ENCODE measurements around the gene SMC5.
"Not testable (repeated sequence)": the region's sequence is repeated elsewhere in the genome, so short reads cannot be mapped to it uniquely, and the experiment has no call there.

SMC5 gene

DNA sequence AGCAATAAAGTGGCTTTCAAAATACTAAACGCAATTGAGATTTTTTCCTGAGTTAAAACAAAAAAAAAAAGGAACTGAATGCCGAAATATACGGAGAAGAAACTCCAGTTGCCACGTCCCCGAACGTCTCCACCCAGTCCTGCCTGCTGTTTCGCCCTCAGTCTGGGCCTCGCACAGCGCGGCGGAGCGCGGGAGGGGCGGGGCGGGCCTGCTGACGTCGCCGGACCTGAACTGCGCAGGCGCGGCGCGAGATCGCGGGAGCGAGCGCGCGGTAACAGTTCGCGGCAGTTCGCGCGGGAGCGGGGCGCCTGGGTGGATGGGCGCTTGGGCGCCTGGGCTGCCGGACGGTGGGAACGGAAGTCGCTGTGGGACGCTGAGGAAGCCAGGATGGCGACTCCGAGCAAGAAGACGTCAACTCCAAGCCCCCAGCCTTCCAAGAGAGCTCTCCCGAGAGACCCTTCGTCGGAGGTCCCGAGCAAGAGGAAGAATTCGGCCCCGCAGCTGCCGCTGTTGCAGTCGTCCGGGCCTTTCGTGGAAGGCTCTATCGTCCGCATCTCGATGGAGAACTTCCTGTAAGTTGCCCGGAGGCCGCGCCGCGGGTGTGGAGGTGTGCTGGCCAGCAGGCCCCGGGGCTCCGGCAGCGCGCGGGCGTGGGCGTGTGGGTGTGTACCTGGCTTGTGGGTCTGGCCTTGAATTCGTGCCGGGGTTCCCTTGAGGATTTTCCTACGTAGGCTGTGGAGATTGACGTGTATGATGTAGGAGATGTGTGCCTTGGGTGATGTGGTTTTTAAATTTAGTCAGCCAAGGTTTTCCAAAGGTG, at the start of gene SMC5:
Gene SMC5, plus strand, starts transcription at position 287 of the 820 bp plus-strand sequence. Its CDS starts 101 bp downstream, at position 388.
- in situ Hi-C loops (cut with HindIII; ENCODE audit: low sequenced_read_pairs) = no loop called here

DNA sequence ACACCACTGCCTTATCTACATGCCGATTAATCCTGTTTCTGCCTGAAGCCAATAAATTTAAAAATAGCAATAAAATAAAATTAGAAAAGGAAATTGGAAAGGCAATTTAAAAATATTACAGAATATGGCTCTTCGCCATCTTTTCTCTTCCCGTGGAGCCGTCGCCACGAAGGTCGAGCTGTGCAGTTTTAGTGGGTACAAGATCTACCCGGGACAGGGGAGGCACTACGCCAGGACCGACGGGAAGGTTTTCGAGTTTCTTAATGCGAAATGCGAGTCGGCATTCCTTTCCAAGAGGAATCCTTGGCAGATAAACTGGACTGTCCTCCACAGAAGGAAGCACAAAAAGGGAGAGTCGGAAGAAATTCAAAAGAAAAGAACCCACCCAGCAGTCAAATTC, 41.7 kb upstream of the SMC5 start:
- in situ Hi-C loops (cut with HindIII; ENCODE audit: low sequenced_read_pairs) = no loop called here

DNA sequence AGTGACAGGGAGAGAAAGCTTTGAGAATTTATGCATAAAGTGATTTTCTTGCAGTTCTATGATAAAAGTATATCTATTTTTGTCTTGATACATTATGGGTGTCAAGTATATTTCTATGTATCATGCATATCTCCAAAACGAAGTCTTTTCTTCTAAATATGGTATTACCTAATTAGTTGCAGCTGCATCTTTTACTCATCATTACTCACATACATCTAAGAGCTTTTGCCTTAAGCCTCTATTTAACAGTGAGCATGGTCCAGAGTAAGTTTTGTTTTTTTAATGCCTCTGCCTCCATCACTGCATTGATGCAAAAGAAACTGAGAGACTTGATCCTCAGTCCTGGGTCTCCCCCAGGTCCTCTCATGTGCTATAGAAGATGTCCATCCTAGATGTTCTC, 40.0 kb upstream of the SMC5 start:
- in situ Hi-C loops (cut with HindIII; ENCODE audit: low sequenced_read_pairs) = no loop called here

DNA sequence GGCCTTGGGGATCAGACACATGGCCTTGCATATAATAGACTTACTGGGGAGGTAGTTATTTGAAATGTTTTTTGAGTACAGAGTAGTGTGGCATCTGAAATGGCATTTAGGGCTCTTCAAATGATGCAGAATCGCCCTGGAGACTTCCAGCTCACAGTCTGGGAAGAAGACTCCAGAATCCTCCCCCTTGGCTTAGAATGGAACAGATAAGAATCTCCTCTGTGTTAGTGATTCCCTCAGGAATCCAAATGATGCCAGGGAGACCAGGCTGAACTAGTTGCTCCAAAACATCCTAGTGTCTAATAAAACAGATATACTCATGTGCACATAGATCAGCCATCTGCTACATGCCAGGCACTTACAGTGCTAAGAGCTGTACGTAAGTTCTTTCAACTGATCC, 38.6 kb upstream of the SMC5 start:
- in situ Hi-C loops (cut with HindIII; ENCODE audit: low sequenced_read_pairs) = no loop called here

DNA sequence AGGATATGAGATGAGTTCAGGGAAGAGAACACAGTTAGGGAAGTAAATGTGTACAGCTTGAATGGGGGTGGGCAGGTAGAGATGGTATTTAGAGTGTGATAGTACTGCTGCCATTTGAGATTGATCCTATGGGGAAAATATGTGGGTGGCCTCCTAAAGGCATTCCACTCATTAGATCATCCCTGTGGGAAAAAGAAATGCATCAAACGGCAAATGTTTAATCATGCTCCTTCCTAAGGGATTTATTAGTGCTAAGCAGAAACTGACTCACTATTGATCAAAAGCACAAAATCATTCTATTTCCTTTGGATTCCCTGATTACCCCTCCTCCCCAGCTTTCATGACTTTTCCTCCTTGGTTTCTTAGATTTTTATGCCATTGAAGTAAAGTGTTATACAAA, 36.4 kb upstream of the SMC5 start:
- in situ Hi-C loops (cut with HindIII; ENCODE audit: low sequenced_read_pairs) = no loop called here

DNA sequence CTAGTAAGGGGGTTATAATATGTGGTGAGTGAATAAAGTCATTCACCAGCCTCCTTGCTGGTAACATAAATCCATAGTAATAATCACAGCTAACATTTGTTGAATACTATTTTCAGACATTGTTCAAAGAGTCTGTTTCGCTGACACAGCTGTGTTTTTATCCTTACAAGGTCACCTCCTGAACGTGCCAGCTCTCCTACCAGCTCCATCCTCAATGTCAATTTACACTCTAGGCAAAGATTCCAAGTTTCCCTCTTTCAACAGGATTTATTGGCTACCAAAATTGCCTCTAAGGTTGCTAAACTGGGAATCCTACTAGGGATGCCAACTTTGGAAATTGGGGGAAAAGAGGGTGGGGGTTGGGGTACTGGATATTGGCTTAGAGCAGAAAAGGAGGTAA, 30.7 kb upstream of the SMC5 start:
- in situ Hi-C loops (cut with HindIII; ENCODE audit: low sequenced_read_pairs) = no loop called here

DNA sequence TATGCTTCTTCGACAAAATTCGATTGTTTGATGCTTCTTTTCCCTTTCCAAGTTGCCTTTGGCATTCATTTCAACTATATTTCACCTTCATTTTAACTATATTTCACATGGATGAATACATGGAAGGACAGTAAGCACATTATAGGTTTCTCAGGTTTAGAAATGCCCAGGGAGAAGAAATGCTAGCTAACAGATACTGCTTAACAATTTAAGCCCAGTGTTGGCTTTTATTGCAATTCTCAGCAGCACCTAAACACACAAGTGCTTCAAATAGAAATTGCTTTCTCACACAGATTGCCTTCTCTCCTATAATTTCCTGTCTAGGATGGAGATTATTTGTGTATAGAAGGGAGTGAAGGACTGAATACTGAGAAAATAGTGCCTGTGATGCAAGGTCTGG, 30.2 kb upstream of the SMC5 start:
- in situ Hi-C loops (cut with HindIII; ENCODE audit: low sequenced_read_pairs) = no loop called here

DNA sequence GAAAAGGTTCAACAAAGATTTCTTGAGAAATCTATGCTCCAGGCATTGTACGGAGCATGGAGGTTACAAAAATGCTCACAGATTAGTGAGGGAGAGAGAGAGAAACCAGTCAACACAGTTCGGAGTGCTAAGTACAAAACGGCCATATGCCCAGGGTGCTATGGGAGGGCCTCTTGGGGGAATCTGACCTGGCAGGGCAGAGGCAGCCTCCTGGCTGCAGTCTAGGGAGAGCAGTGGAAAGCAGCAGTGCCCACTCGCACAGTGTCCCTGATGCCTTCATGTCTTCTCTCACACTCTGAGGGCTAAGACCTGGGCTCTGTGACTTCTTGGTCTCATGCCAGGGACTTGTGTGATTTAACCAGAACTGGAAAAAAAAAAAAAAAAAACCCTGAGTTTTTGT, 29.8 kb upstream of the SMC5 start:
- in situ Hi-C loops (cut with HindIII; ENCODE audit: low sequenced_read_pairs) = no loop called here

DNA sequence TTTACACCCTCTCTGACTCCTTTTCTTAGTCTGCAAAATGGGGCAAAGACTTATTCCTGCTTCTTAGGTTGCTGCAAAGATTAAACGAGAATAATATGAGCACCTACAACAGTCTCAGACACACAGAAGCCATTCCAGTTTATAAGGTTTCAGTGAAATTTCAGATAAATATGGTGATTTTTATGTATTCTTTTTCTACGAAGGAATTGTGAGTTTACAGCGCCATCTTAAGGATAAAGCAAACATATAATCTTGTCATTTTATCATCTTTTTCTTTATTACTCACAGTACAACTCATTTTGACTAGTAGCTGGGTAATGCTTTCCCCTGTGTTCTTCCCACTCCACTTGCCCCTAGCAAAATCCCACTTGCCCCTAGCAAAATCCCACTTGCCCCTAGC, 29.2 kb upstream of the SMC5 start:
- in situ Hi-C loops (cut with HindIII; ENCODE audit: low sequenced_read_pairs) = no loop called here

DNA sequence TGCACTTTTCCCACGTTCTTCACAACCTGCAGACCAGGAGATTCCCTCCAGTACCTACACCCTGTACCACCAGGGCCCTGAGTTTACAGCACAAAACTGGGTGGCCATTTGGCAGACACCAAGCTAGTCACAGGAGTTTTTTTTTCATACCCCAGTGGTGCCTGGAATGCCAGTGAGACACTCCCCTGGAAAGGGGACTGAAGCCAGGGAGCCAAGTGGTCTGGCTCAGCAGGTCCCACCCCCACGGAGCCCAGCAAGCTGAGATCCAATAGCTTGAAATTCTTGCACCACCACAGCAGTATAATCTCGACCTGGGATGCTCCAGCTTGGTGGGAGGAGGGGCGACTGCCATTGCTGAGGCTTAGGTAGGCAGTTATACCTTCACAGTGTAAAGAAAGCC, 26.3 kb upstream of the SMC5 start:
- in situ Hi-C loops (cut with HindIII; ENCODE audit: low sequenced_read_pairs) = no loop called here

DNA sequence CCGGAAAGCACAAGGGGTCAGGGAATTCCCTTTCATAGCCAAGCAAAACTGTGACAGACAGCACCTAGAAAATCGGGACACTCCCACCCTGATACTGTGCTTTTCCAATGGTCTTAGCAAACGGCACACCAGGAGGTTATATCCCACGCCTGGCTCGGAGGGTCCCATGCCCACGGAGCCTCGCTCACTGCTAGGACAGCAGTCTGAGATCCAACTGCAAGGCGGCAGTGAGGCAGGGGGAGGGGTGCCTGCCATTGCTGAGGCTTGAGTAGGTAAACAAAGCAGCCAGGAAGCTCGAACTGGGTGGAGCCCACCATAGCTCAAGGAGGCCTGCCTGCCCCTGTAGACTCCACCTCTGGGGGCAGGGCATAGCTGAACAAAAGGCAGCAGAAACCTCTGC, 24.6 kb upstream of the SMC5 start:
- in situ Hi-C loops (cut with HindIII; ENCODE audit: low sequenced_read_pairs) = not testable (repeated sequence)

DNA sequence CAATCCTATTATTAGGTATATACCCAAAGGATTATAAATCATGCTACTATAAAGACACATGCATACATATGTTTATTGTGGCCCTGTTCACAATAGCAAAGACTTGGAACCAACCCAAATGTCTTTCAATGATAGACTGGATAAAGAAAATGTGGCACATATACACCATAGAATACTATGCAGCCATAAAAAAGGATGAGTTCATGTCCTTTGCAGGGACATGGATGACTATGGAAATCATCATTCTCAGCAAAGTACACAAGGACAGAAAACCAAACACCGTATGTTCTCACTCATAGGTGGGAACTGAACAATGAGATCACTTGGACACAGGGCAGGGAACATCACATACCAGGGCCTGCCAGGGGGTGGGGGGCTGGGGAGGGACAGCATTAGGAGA, 12.8 kb upstream of the SMC5 start:
- in situ Hi-C loops (cut with HindIII; ENCODE audit: low sequenced_read_pairs) = not testable (repeated sequence)

DNA sequence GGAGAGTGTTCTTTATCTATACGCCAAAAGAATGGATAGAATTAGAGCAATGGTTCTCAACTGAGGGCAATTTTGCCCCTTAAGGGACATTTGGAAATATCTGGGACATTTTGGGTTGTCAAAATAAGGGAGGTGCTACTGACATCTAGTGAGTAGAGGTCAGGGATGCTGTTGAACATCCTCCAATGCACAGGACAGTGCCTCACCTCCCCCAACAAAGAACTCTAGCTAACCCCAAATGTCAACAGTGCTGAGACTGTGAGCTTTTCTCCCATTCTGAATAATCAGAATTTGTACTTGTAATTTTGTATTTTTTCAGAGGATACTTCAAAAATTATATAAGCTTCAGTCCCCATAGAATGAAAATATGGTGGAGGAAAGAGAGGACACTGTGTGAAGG, 8.6 kb upstream of the SMC5 start:
- in situ Hi-C loops (cut with HindIII; ENCODE audit: low sequenced_read_pairs) = no loop called here

DNA sequence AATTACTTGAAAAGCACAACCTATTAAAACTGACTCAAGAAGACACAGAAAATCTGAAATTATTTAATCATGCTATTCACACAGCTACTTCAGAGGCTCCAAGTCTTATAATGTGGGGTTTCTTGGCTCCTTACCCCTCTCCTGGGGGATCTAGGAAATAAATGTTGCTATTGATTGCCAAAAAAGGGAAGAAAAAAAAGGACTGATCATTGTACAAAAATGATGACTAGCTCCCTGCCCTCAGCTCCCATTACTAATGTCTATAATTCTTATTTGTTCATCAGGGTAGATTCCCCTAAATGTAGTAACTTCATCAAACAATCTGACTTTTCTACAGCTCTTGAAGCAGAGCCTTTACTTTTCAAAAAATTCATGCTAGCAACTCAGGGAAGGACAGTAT, 3.3 kb upstream of the SMC5 start:
- in situ Hi-C loops (cut with HindIII; ENCODE audit: low sequenced_read_pairs) = no loop called here

DNA sequence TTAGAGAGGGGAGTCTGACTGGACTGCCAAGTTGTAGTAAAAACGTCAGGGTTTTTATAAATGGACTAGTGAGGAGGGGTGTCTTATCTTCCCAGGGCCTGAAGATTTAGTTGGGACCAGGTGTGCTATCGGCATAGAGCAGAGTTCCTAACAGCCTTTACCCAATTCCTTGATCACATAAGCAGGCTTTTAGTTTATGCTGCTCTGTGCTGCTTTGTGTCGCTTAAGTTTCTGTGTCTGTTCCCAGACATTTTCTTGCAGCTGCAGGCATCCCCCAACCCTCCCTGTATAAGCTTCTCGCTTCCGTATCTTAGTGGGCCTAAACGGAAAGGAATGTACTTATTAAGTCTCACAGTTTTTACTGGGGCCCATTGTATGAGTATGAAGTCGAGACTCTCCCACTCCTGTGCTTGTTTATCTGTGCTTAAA, 2.6 kb upstream of the SMC5 start:
- in situ Hi-C loops (cut with HindIII; ENCODE audit: low sequenced_read_pairs) = no loop called here

DNA sequence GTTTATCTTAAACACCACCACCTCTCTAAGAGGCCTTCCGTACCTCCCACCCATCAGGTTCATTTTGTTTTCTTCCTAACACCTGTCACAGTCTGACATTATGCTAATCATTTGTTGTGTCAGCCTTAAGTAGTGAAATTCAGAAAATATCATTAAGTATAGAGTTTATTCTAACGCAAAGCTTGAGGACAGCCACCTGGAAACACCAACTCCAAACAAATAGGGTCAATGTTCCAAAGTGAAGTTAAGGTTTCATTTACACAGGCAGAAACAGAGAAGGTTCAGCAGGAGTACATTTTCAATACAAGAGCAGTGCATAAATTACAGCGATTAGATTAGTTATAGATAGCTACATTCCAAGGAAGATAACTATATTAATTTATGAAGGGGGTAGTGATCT, 1.3 kb upstream of the SMC5 start:
- in situ Hi-C loops (cut with HindIII; ENCODE audit: low sequenced_read_pairs) = no loop called here

DNA sequence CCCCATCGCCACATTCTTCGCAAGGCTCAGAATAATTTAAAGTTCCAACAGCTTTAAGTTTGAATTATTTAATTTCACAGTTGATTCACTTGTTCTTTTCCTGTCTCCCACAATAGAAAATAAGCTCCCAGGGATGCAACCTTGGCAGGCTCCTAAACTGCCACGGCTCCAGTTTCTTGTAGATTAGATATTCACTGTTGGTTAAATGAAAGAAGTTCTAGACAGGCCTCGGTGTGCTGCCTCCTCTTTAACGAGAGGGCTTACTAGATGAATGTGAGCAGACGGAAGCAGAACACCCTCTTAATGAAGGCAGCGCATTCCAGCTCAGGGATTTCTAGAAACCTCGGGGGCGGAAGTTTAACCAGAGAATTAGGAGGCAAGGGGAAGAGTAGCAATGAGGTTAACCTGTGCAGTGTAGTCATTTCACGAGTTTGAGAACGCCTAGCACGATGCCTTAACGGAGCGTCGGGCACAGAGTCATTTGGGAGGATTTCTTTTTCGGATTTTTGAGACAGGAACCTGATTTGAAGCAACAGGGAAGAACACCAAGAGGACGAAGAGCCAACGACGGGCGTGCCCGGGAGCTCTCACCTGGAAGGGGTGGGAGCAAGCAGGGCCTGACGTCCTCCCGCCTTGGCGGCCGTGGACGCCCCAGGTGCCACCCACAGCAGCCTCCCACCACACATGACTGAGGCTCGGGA, 637 bp upstream of the SMC5 start:
- in situ Hi-C loops (cut with HindIII; ENCODE audit: low sequenced_read_pairs) = no loop called here

DNA sequence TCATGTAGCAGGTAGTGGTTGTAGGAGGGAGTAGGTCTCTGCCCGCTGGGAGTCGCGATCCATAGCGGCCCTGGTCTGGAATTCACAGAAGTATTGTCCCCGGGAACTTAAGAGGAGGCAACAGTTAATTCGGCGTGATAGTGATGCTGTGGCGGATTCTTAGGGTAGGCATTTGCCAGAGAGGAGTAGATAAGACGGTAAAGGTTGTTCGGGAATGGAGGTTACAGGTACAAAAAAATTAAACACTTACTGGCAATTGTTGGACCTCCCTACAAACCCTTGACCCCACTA, 679 bp downstream of the SMC5 start:
- in situ Hi-C loops (cut with HindIII; ENCODE audit: low sequenced_read_pairs) = no loop called here

DNA sequence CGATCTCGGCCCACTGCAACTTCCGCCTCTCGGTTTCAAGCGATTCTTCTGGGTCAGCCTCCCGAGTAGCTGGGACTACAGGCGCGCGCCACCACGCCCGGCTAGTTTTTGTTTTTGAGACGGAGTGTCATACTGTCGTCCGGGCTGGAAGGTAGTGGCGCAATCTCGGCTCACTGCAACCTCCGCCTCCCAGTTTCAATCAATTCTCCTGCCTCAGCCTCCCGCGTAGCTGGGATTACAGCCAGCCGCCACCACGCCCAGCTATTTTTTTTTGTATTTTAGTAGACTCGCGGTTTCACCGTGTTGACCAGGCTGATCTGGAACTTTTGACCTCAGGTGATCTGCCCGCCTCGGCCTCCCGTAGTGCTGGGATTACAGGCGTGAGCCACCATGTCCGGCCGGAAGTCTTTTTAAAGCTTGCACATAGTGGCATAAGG, 1.2 kb downstream of the SMC5 start:
- in situ Hi-C loops (cut with HindIII; ENCODE audit: low sequenced_read_pairs) = no loop called here

DNA sequence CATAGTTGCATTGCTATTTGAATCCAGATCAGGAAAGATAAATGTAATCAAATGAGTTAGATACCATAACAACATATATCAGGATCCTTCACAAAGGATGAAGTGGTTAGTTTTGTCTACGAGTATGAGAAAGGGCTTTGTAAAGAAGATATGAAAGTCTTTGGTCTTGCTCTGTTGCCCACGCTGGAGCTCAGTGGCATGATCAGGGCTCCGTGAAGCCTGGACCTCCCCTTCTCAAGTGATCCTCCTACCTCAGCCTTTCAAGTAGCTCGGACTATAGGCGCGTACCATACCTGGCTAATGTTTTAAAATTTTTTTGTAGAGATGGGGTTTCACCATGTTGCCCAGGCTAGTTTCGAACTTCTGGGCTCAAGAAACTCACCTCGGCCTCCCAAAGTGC, 1.8 kb downstream of the SMC5 start:
- in situ Hi-C loops (cut with HindIII; ENCODE audit: low sequenced_read_pairs) = no loop called here

DNA sequence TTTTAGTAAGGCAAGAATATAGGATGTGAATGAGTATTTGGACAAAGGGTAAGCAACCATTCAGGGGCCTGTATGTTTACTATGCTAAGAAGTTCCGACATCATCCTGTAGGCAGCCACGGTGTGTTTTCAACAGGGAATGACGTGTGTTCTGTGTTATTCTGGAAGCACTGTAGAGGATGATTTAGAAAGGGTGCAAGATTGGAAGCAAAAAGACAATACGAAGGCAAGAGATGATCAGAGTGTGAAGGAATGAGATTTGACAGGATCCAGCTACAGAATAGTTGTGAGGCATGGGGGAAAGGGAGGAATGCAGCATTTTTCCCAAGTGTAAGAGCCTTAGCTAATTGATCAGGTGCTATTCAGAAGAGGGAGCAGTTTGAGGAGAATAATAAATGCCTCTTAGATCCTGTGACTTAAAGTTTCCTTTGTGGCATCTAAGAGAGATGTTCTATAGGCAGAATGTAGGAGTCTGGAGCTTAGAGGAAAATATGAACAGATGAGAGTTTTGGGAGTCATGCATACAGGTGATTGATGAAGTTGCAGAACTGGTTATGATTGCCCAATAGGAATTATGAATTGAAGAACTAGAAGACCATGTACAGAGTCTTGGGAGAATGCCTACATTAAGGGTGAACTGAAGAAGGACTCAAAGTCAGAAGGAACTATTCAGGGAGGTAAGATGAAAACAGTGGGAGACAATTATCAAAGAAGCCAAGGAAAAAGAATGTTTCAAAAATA, 2.5 kb downstream of the SMC5 start:
- in situ Hi-C loops (cut with HindIII; ENCODE audit: low sequenced_read_pairs) = no loop called here

DNA sequence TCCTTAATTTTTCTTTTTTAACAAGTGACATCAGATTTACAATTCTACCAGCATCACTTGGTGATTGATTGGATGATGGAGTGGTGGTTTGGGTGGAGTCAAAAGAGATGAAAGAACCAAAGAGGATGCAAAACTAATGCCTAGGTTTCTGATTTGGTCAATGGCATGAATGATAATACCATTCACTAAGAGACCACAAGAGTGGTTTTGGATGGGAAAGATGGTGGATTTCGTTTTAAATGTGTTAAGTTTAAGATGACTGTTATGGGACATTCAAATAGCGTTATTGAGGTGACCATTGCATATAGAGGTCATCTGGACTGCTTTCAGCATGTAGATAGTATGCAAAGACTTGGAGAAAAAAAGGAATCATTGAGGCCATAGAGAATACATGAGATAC, 3.6 kb downstream of the SMC5 start:
- in situ Hi-C loops (cut with HindIII; ENCODE audit: low sequenced_read_pairs) = no loop called here
